Stimulated activated CD8-positive, alpha-beta memory T cell treated with anti-CD3 and anti-CD28 coated beads, Interleukin-4, amount 100 ng/mL, for 24 hours (primary cell): ENCODE results near the gene ACBD4.
A peak's percentile ranks its signal among the peaks of the same experiment; 100 is the strongest.

Source experiments
- DNase-seq: peaks from one replicate; pipeline ENCODE4 v3.0.0-alpha.2; 2020; ENCODE audit warnings: low read depth

The ACBD4 gene, protein sequence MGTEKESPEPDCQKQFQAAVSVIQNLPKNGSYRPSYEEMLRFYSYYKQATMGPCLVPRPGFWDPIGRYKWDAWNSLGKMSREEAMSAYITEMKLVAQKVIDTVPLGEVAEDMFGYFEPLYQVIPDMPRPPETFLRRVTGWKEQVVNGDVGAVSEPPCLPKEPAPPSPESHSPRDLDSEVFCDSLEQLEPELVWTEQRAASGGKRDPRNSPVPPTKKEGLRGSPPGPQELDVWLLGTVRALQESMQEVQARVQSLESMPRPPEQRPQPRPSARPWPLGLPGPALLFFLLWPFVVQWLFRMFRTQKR

DNA sequence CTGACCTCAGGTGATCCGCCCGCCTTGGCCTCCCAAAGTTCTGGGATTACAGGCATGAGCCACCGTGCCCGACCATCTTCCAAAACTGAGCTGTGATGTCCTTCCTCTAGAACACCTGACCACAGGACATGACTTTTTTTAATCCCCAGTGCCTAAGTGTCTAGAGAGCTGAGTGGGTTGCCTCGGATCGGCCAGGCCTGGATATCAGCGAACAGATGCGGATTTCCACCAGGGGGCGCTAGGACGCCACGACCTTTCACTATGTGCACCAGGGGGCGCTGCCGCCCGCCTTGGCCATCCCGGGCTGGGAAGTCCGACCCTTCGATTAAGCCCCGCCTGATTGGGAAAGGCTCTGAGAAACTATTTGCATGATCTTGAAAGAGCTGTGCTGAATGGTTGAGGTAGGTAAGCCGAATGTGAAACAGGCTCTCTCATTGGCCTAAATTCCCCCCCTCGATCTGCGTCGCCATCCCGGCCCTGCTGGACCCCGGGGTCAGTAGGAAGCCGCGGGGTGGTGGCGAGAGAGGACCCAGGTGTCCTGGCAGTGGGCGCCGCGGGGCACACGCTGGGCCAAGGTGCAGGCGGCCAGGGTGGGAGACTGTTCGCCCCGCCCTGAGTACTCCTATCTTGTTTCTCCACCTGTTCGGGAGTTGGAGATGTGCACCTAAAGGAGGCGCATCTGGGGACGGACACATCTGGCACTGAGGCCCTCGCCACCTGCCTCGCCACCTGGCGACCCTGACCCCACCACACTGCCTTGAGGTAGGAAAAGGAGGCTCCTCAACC lies at the start of gene ACBD4:
TSS of gene ACBD4 (plus strand) at position 496 of the 786 bp plus-strand sequence. CDS start 458 bp downstream, outside the sequence.
- DNase-seq: peak; percentile 93

DNA sequence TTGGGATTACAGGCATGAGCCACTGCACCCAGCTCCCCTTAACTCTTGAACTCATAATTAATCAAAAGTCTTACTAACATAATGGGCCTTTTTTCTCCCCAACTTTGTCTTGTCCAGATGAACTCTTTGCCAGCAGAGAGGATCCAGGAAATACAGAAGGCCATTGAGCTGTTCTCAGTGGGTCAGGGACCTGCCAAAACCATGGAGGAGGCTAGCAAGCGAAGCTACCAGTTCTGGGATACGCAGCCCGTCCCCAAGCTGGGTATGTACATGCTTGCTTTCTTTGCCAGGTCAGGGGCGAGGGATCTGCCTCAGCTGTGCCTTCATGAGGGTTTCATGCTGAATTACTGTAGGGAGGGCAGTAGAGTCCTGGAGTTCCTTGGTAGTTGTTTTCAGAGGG lies 49.1 kb upstream of the ACBD4 start:
- no peak for DNase-seq

DNA sequence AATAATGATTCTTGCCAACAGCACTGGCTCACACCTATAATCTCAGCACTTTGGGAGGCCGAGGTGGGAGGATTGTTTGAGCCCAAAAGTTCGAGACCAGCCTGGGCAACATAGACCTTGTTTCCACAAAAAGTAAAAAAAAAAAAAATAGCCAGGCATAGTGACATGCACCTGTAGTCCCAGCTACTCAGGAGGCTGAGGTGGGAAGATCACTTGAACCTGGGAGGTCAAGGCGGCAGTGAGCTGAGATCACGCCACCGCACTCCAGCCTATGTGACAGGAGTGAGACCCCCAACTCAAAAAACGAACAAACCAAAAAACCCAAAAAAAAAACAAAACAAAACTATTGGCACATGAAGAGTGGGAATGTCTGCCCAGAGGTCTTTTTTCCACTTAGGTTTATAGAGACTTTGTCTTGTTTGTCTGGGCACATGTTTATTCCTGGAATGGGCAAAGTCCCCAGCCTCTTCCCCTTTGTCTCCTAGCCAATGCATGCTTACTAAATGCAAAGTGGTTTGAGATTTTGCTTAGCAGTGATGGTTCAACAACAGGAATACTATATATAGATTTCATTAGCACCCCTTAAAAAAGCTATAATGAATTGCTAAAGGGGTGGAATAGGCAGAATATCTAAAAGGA lies 48.5 kb upstream of the ACBD4 start:
- no peak for DNase-seq

DNA sequence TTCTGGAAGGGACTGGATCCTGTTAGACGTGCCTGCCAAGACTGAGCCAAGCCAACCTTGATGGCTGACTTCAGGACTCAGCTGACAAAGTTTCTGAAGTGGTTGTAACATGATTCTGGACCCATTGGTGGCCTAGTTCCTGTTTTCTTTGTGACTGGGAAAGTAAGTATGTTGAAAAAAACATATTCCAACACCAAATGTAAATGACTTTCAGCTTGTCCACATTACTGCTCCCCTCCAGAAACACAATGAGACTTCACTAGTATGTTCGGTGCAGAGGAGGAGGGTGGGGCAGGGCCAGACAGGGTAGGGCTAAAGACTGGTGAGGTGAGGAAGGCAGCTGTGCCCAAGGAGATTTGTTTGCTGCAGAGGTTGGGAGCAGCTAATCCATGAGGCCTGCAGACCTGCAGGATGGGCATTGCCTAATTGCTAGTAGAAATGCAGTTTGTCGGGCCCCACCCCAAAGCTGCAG lies 47.9 kb upstream of the ACBD4 start:
- DNase-seq: no peak

DNA sequence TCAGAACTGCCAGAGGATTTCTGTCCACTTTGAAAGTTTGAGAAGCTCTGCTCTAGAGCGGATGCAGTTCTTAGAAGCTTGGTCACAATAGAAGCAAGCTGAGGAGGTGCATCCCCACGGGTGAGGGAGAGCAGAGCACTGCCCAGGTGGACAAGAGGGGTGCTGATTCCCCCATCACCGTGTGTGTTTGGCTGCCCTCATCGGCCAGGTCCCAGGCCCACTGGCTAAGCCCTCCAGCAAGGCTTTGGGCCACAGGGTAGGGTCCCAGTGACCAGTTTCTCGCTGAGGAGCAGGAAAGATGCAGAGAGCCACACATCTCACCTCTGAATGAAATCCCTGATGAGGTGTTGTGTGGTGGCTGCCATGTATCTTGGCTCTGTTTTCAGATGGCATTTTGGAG lies 47.5 kb upstream of the ACBD4 start:
- no peak for DNase-seq

DNA sequence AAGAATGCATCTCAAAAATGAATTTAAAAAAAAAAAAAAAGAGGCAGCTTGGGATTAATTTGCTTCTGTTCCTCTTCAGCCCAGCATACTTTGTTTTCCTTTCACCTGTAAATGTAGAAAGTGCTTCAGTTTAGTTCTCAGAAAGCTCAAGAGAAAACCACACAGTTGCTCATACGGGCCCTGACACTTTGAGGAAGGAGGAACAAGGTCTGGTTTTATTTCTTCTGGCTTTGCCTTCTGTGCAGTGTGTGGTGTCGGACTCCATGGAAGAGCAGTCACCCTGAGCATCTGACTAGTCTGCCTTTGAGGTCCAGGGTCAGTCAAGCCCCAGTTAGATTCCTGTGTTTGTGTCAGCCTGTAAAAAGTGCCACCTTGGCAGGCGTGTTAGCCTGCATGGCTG lies 46.7 kb upstream of the ACBD4 start:
- DNase-seq: no peak

DNA sequence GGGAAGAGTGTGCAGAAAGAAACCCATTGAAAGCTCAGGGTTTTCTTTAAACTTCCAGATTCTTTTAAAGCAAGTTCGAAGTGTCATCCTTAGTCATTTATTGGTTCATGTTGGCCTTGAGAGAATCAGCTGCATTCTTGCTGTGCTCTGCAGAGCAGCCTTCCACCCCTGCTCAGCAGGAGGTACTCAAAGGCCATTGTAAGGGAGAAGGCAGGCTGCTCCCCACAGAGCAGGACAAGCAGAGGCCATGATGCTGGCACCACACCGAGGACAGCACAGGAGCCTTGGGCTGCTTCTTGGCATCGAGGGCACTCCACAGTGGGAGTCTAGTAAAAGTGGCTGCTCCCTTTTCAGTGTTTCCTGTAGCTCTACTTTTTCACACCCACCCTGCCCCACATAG lies 44.8 kb upstream of the ACBD4 start:
- no peak for DNase-seq

DNA sequence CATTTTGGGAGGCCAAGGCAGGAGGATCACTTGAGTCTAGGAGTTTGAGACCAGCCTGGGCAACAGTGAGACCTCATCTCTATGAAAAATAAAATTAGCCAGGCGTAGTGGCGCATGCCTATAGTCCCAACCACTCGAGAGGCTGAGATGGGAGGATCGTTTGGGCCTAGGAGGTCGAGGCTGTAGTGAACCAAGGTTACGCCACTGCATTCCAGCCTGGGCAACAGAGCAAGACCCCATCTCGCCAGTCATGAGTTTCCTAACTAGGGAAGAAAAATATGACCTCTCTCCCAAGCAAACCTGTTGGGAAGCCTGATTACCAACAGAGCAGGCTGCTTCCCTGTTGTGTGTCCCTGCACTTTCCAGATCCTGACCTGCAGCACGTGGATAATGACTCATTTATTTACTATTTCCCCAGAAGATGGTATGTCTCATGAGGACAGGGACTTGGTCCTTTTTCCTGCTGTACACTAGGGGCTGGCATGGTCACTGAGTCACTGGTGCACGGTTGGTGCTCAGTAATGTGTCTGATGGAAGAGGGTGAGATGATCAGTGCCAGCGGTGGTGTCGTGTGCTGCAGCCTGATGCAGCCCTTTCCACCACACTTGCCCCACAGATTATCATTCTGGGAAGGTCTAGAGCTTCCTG lies 43.6 kb upstream of the ACBD4 start:
- no peak for DNase-seq

DNA sequence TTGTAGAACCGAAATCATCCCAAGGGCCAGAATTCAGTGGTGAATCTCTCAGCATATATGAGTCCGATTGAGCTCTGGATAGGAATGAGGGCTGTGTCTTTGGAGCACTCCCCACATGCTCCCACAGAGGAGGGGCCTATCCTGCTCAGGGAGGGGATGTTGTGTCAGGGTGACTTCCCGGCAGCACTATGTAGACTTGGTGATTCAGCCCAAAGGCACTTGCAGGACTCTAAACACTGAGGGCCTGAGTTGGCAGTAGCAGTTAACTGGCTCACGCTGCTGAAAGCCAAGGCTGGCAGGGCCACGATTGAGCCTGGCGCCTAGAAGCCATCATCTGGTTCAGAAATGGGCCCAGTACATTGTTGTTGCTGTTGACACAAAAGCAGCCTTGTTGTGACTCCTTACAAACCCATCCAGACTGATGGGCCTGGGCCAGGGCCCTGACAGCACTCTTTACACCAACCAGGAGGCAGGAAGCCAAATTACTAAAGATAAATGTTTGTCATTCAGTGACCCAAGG lies 42.5 kb upstream of the ACBD4 start:
- no peak for DNase-seq

DNA sequence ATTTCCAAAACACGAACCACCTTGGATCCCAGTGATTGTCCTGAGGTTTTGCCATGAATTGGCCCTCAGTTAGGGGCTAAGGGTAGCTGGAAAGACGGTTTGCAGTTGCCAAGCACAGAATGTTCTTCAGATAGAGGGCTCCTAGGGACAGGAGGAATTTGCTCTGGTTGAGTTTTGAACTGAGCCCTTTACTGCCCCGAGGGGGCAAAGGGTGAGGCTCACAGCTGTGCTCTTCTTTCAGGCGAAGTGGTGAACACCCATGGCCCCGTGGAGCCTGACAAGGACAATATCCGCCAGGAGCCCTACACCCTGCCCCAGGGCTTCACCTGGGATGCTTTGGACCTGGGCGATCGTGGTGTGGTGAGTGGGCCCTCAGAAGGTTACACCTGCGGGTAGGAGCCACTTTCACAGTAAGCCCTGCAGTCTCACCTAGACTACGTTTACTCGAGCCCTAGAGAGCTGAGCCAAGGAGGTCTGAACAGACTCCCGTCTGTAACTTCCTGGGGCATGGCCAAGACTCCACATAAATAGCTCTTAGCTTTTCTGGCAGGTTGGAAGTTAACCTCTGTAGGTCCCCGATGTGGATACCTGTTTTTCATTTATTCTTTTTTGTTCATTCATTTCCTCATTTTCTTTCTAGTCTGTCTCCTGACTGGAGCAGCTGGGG lies 41.9 kb upstream of the ACBD4 start:
- DNase-seq: no peak

DNA sequence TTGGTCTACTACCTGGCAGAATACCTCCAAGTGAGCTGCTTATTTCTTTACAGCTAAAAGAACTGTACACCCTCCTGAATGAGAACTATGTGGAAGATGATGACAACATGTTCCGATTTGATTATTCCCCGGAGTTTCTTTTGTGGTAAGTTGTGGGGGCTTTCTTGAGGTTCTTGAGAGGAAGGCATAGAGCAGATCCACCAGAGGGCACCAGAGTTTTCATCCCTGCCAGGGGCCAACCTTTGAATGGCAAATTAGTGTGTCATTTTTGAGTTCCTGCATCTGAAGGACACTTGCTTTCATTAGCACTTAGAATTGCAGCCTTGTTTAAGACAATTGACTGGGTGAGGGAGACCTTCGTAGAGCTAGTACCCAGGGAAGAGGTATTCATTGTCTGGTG lies 39.3 kb upstream of the ACBD4 start:
- DNase-seq: no peak

DNA sequence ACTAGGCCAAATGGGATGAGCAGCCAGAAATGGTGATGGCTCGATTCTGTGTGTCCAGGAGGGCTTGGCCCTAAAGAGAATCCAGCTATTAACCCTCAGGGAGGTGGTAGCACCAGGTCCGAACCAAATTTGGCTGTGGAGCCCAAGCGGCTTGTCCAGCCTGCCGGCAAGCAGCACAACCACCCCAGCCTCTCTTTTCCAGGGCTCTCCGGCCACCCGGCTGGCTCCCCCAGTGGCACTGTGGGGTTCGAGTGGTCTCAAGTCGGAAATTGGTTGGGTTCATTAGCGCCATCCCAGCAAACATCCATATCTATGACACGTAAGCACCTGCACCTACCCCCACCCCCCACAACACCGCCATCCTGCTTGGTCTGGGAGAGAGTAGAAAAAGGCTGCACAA lies 38.6 kb upstream of the ACBD4 start:
- no peak for DNase-seq

DNA sequence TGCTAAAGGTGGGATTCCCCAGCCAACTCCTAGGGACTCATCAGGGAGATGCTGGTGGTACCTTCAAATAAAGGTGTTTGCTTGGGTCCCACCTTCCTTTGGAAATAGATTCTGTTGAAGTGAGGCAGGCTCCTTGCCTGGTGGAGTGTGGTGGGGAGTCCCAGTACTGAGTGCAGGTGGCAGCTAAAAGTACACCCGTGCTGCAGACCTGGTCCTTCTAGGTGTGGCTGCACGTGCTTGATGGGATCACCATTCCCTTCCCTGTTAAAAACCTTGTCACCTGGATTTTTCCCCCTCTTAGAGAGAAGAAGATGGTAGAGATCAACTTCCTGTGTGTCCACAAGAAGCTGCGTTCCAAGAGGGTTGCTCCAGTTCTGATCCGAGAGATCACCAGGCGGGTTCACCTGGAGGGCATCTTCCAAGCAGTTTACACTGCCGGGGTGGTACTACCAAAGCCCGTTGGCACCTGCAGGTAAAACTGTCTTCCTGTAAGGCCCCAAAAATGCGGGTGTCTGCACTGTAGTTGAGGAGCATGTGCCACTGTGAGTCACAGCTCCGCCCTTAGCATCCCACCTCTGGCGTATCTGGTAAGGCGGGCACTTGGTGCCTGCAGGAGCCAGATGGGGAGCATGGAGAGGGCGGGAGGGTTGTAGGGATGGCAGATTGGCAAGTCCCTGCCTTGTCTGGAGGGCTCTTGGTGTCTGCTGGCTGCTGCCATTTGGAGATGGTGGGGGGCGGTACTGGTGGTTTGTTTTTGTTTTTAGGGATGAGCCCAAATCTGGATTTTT lies 37.2 kb upstream of the ACBD4 start:
- DNase-seq: no peak

DNA sequence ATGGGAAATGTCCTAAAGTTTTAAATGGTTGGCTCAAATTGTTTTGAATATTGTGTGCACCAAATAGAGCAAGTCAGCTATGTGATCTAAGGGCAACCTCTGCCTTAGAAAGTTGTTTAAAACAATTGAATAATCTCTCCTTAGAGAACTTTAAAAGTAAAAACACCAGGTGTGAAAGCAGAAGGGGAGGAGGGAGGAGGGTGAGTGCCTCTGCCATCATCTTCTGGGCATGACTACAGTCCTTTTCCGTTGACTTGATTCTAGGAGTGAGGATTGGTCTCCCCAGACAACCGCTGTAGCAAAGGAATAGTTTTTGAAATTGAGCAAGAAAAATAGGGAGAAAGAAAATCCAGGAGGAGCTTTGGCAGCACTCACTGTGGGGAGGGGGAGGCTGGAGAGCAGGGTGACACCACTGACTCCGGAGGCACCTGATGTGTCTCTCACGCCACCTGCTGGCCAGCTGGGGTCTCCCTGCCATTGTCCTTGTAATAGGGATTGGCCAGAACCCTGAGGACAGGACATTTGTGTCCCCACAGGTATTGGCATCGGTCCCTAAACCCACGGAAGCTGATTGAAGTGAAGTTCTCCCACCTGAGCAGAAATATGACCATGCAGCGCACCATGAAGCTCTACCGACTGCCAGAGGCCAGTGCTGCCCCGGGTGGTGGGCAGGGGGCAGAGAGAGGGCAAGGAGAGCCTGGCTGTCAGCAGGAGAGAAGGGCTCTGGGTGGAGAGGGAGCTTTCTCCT lies 36.4 kb upstream of the ACBD4 start:
- DNase-seq: peak; percentile 64

DNA sequence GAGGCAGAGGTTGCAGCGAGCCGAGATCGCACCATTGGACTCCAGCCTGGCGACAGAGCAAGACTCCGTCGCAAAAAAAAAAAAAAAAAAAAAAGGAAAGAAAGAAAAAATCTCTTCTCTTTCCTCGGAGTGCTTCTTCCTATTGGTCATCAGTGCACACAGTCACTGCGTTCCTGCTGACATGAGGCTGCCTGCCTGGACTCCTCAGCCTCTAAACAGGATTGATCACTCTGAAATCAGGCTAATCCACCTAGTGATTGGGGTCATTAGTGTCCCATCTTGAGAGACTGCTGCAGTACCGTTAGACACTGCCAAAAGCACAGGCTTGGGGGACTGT lies 34.0 kb upstream of the ACBD4 start:
- no peak for DNase-seq

DNA sequence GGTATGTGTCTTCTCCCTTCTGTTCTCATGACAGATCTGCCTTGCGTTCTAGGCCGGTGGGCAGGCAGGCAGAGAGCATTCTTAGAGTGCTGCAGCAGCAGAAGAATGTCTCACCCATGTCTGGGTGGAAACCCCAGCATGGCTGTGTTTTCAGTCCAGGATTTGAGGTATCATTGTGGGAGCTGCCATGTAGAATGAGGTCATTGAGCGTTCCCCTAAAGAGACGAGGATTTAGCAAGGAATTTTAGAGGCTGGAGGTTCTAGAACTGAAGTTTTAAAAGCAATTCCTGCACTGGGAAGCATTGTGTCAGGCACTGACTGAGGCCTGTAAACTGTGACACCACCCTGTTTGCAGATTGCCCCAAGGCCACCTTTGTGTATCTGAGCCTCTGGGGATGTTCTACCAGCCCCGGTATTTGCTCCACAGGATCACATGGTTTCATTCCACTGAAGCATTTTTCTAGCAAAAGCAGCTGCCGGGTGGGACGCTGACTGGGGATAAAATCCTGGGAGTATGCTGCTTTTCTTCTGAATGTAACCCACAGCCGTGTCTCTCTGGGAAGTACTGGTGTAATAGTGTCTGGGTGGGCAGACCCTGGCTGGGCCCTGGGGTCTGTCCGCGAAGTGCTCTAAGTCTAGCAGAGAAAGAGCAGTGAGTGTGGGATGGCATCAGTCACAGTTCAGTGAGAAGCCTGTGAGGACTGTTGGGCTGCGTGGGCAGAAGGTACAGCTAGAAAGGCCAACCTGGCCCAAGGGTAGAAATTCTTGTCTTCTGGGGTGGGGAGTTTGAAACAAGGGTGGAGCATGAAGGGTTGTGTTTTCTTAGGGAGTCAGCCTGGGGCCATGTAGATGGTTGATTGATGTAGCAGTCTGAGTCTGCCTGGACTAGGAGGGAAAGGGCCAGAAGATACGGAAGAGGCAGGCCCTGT lies 33.3 kb upstream of the ACBD4 start:
- no peak for DNase-seq

DNA sequence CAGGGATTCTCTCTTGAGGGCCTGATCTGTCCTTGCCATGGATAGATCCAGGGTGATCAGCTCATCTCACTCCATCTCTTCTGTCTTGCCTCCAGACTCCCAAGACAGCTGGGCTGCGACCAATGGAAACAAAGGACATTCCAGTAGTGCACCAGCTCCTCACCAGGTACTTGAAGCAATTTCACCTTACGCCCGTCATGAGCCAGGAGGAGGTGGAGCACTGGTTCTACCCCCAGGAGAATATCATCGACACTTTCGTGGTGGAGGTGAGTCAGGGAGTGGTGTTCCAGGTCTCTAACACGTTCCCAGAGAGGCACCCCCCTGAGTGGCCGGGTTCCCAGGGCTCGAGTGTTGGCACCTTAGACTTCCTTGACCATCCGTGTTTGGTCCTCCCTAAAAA lies 32.6 kb upstream of the ACBD4 start:
- no peak for DNase-seq

DNA sequence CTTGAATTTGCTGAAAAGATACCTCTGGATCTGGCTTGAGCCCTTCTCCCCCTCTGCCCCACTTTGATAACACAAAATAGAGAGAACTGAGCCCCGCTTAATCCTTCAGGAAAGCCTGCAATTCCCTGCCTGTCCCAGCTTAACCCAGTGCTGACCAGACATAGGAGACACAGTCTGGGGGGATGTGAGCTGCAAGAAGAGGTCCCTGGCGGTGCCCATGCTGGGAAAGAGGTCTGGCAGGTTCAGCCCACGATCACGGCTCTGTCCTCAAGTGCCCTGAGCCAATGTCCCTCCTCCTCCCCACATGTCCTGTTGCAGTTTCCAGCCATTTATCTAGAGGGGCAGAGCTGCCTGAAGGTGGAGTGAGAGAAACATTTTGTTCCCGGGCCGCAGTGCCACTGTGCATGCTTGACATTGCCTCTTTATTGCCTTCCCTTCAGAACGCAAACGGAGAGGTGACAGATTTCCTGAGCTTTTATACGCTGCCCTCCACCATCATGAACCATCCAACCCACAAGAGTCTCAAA lies 32.2 kb upstream of the ACBD4 start:
- DNase-seq: no peak

DNA sequence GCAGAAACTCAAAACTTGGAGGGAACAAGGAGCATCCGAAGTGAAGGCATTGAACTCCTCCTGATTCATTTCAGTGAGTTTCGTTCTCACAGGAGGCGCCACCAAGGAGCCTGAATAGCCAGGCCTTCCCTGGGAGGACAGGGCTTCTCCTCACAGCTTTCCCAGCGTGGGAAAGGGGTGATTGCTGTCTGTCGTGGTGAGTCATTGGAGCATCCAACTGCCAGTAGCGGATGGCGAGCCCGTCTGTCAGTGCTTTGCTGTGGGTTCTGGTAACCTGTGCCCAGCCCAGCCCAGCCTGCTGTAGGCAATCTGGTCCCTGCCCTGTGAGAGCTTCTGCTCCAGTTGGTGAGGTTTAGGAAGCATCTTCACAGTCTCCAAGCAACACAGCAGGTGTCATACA lies 31.5 kb upstream of the ACBD4 start:
- no peak for DNase-seq
